NCI-H345 (cell line): Measurements from ENCODE around the gene PRM2.
"Not testable (repeated sequence)": the region's sequence is repeated elsewhere in the genome, so short reads cannot be mapped to it uniquely, and the experiment has no call there.

Source experiments
- DNase-seq: peaks from one replicate; lab custom pipeline; 2025; lab: John Stamatoyannopoulos, UW

The PRM2 gene

DNA sequence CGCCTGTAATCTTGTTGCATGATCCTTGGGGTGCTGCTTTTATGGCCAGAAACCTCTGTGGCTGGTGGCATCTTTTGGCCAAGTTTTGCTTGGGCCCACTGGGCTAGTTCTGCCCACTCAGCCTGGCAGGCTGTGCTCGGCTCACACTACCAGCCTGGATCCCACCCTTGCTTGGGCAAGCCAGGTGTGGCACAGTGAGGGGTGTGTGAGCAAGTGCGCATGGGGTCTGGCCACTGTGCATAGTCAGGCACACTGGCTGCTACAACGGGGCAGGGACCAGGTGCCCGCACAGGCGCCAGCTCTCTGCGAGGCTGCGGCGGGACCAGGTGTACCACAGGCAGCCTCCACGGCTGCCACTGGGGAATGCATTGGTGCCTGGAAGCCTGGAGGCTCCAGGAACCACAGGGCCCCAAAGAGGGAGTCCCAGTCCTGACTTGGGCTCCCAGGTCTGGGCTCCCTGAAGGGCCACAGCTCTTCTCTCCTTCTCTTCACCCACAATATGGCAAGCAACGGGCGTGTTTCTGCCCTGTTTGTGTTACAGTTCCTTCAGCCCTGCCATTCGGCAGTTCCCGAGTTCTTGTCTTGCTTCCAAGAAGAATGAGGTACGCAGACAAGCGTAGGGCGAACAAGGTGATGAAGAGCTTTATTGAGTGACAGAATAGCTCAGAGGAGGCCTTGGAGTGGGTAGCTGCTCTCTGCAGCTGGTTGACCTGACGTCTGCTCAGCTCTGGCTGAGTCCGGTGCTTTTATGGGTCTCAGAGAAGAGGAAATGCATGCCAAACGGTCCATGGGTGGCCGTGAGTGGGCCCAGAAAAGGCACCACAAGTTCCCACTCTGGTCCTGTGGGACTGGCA is 31.6 kb upstream of the PRM2 start:
- DNase-seq = no peak

GRCh38 chr16:11306997-11307638 is 30.8 kb upstream of the PRM2 start:
- DNase-seq = no peak

DNA sequence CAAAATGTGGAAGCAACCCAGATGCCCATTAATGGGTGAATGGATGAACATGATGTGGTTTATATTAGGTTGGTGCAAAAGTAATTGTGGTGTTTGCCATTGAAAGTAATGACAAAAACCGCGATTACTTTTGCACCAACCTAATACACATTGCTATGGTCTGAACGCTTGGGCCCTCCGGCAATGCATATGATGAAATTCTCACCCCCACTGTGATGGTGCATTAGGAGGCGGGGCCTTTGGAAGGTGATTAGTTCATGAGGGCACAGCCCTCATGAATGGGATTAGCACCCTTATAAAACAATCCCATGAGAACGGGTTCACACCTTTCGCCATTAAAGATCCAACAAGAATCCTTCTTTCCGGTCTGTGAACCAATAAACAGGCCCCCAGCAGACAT is 30.1 kb upstream of the PRM2 start:
- no peak for DNase-seq

DNA sequence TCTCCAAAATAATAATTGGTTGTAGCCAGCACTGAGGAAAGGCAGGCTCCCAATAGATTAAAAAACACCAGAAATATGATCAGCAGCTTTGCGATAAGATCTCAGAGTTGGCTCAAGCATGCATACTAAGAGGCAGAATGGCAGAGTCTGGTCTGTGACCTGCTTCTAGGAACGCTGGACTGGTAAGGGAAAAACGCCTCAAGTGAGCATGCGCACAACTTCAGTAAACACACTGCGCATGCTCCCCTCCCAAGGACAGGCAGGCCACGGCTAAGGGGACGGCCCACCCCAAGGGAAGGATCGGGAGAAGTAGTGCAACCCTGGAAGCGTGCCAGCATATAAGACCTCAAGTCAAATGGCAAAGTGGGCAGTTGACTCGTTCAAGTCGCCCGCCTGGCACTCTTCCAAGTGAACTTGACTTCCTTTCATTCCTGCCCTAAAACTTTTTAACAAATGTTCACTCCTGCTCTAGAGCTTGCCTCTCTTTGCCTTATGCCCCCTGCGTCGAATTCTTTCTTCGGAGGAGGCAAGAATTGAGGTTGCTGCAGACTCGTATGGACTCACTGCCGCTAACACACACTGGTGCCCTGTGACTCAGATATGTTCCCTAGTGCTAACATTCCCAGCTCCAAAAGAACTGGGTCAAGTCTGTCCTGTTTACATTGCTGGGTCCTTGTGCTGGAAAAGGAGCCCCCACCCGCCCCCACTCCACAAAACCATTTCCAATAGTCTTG is 27.3 kb upstream of the PRM2 start:
- peak; percentile 29 for DNase-seq

GRCh38 chr16:11302977-11303376 is 26.7 kb upstream of the PRM2 start:
- peak; percentile 93 for DNase-seq

DNA sequence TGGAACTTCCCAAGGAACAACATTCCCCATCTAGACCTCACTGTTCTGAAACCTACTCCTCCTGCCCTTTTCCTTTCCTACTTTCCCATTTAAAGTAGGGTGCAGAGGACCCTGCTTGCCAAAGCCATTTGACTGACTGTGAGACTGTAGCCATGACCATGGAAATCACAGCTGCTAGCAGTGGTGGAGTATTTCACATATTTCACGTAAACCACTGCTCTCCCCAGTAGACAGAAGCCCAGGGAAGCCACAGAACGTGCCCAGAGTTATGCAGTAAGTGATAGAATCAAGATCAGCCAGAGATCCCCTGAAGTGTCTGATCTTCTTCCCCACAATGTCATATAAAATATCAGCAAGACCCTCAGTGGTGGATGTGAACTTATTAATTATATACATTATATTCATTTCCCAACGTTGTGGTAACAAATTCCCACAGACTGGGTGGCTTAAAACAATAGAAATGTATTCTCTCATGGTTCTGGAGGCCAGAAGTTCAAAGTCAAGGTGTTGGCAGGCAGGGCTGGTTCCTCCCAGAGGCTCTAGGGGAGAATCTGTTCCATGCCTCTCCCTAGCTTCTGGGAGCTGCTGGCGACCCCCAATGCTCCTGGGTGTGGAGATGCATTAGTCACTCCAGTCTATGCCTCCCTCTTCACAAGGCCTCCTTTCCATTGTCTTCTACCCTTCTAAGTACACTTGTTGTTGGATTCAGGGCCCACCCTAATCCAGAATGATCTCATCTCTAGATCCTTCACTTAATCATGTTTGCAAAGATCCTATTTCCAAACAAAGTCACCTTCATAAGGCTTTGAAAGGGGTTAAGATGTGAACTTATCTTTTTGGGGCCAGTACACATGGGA is 25.6 kb upstream of the PRM2 start:
- no peak for DNase-seq

GRCh38 chr16:11300560-11300892 is 24.2 kb upstream of the PRM2 start:
- DNase-seq = no peak

DNA sequence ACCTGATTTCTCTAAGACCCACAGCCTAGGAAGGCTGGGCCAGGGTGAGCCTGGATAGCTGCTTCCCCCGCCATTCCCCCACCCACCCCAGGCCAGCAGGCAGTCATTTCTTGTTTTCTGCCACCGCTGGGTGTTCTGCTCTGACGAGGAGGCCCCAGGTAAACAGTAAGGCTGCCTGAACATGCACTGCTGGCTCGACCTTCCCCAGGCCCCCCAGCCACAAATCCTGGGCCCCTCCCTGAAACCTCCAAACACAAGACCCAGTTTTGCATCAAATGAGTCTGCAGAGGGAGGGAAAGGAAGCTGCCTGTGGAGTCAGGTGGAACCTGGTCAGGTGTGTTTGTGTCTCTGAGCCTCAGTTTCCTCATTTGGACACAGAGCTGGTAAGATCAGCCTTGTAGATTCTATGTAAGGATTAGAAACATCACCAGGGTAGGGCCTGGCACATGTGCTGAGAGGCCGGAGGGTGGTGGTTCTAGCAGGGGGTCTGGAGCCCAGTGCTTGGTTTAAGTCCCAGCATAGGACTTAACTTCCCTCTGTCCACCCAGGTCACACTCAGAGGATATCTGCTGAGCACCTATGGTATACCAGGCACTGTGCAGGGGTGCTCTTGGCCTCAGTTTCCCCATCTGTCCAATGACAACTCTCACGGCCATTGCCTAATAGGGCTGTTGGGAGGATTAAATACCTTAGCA is 23.7 kb upstream of the PRM2 start:
- DNase-seq = no peak

DNA sequence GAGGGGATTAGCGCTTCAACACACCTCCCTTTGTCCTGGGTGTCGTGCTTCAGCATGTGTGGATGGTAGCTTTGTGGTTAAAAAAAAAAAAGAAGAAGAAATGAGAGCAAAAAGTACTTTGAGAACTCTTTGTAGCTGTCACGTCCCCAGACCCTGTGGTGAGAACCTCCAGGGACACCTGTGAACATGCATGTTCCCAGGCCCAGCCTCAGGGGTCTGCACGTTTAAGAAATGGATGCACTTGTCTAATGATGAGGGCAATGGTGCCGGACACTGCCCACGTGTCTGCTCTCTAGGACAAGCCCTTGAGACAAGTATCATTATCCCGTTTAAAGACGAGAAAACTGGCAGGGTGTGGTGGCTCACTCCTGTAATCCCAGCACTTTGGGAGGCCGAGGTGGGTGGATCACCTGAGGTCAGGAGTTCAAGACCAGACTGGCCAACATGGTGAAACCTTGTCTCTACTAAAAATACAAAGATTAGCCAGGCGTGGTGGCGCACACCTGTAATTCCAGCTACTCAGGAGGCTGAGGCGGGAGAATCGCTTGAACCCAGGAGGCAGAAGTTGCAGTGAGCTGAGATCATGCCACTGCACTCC is 22.8 kb upstream of the PRM2 start:
- DNase-seq = not testable (repeated sequence)

- DNase-seq = no peak
Observed at GRCh38 chr16:11298143-11298900, 22.0 kb upstream of the PRM2 start.

- DNase-seq = peak; percentile 80
Observed at GRCh38 chr16:11297492-11298142, 21.3 kb upstream of the PRM2 start.

DNA sequence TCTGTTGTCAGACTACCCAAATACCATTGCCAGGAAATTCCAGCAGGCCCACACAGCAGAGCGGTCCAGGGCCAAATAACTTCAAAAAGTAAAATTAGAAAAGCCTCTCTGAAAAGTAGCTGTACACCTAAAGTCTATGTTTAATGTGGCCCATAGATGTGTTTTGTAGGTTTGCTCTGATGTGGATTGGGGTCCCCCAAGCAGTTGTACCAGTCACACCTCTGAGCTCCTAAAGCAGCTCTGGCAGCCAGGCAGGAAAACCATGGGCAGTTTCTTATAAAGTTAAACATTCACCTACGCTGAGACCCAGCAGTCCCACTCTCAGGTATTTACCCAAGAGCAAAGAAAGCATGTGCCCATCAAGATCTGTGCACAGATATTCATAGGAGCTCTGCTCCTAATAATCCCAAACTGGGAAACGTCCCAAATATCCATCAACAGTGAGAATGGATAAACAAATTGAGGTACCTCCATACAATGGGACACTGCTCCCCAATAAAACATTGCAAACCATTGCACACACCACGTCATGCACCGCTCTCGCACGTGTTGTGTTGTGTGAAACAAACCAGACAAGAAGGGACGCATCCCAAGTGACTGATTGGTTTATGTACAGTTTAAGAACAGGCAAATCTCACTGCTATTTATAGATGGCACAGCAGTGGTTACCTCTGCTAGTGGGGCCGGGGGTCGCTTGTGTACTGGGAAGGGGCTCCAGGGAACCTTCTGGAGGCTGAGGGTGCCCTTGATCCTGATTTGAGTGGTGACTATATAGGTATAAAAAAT is 20.6 kb upstream of the PRM2 start:
- no peak for DNase-seq

- DNase-seq = no peak
Observed at GRCh38 chr16:11296351-11296705, 20.0 kb upstream of the PRM2 start.

DNA sequence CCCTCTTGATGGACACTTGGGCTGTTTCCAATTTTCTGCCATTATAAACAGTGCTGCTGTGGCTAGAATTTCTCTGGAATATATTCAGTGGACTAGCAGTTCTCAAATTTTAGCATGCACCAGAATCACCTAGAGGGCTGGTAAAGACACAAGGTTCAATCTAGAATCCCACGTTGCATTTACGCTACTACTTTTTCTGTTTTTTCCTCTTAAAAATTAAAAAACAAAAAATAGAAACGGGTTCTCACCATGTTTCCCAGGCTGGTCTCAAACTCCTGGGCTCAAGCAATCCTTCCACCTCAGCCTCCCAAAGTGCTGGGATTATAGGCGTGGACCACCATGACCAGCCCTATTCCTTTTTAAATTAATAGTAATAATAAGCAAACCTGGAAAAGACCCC is 19.4 kb upstream of the PRM2 start:
- DNase-seq = no peak

DNA sequence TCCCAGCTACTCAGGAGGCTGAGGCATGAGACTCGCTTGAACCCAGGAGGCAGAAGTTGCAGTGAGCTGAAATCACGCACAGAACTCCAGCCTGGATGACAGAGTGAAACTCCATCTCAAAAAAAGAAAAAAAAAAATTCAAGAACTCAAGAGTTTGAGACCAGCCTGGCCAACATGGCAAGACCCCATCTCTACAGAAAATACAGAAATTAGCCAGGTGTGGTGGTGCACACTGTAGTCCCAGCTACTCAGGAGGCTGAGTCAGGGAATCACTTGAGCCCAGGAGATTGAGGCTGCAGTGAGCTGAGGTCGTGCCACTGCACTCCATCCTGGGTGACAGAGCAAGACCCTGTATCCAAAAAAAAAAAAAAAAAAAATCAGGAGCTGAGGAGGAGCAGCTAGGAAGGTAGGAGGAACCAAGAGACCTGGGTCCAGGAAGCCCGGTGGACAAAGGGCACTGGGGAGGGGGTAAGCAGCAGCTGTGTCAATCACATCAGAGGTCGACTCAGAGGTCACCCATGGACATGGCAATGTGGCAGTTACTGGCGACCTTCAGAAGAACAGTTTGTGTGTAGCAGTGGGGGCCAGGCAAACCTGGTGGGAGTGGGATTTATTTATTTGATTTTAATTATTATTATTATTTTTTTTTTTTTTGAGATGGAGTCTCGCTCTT is 15.9 kb upstream of the PRM2 start:
- no peak for DNase-seq

- no peak for DNase-seq
Observed at GRCh38 chr16:11291091-11291703, 14.9 kb upstream of the PRM2 start.

GRCh38 chr16:11290102-11290893 is 14.0 kb upstream of the PRM2 start:
- no peak for DNase-seq
